HepG2 (cell line): ENCODE measurements around the gene CGREF1. TPM values are rescaled to one million over a fixed set of nuclear protein-coding genes. Genes with fewer than 3 reads are reported as not detected.

Experiments
- BRCA1 ChIP-seq: sonication (generic); formaldehyde crosslinking; IDR thresholded peaks from 2 replicates; pipeline ENCODE4 v1.4.0; 2020; ENCODE audit warnings: missing genetic modification reagents
- CAMTA2 ChIP-seq: sonication (generic); formaldehyde crosslinking; IDR thresholded peaks from 2 replicates; pipeline ENCODE4 v1.4.0; 2020; ENCODE audit warnings: mild to moderate bottlenecking, missing genetic modification reagents, borderline replicate concordance
- HMG20A ChIP-seq: IDR thresholded peaks from 2 replicates; pipeline ENCODE4 v1.6.1; 2016; ENCODE audit warnings: borderline replicate concordance
- MBNL3 ChIP-seq: fragments of 250-450 bp; sonication (Bioruptor Pico); conservative IDR thresholded peaks from 2 replicates; pipeline ENCODE4 v1.8.0; 2022; ENCODE audit warnings: mild to moderate bottlenecking, inconsistent platforms
- MED13 ChIP-seq: sonication (generic); formaldehyde crosslinking; IDR thresholded peaks from 2 replicates; pipeline ENCODE4 v1.5.0; 2020; ENCODE audit warnings: missing genetic modification reagents
- MYC ChIP-seq: sonication (generic); formaldehyde crosslinking; IDR thresholded peaks from 2 replicates; pipeline ENCODE4 v1.9.0; 2021; ENCODE audit warnings: missing genetic modification reagents, borderline replicate concordance
- PHF20 ChIP-seq: sonication (generic); formaldehyde crosslinking; IDR thresholded peaks from 2 replicates; pipeline ENCODE4 v1.5.0; 2020; ENCODE audit warnings: mild to moderate bottlenecking, missing genetic modification reagents
- POLR2G ChIP-seq: fragments of 200-400 bp; formaldehyde crosslinking; IDR thresholded peaks from 2 replicates; pipeline ENCODE4 v1.6.1; 2018; ENCODE audit warnings: mild to moderate bottlenecking, low read depth, low read length, moderate library complexity
- SIN3A ChIP-seq: IDR thresholded peaks from 2 replicates; pipeline ENCODE4 v1.6.1; 2011; ENCODE audit warnings: low read depth, mild to moderate bottlenecking, control low read depth, low read length, borderline replicate concordance
- SYNCRIP ChIP-seq: fragments of 200-400 bp; formaldehyde crosslinking; IDR thresholded peaks from 2 replicates; pipeline ENCODE4 v1.6.1; 2018; ENCODE audit warnings: mild to moderate bottlenecking, low read depth, low read length; ENCODE audit not compliant: insufficient read depth
- TOPORS ChIP-seq: sonication (generic); formaldehyde crosslinking; IDR thresholded peaks from 2 replicates; pipeline ENCODE4 v1.8.0; 2023; ENCODE audit warnings: mild to moderate bottlenecking, missing genetic modification reagents
- ZNF274 ChIP-seq: sonication (generic); formaldehyde crosslinking; IDR thresholded peaks from 2 replicates; pipeline ENCODE4 v1.5.1; 2020; ENCODE audit warnings: mild to moderate bottlenecking, missing genetic modification reagents
- ZNF451 ChIP-seq: sonication (generic); formaldehyde crosslinking; IDR thresholded peaks from 2 replicates; pipeline ENCODE4 v1.5.0; 2020; ENCODE audit warnings: mild to moderate bottlenecking, missing genetic modification reagents
- ZNF547 ChIP-seq: sonication (generic); formaldehyde crosslinking; IDR thresholded peaks from 2 replicates; pipeline ENCODE4 v1.5.1; 2020; ENCODE audit warnings: mild to moderate bottlenecking, missing genetic modification reagents
- ZNF572 ChIP-seq: sonication (generic); formaldehyde crosslinking; IDR thresholded peaks from 2 replicates; pipeline ENCODE4 v1.5.1; 2020; ENCODE audit warnings: mild to moderate bottlenecking, missing genetic modification reagents
- ZNF644 ChIP-seq: IDR thresholded peaks from 2 replicates; pipeline ENCODE4 v1.6.1; 2016; ENCODE audit warnings: low read depth
- polyA plus RNA-seq, 8 experiments: library from polyadenylated mRNA; depleted of rRNA in 3 of 8; stranded (reverse) in 7 of 8; unstranded in 1 of 8; fragments of >200 nt; fragmentation: Illumina TruSeq in 4 of 8; extraction: Trizol in 4 of 8; gene quantifications; 2 replicates each; pipeline versions ENCODE4 v1.2.1 to v1.2.3, GENCODE V29; 2011 to 2016; ENCODE audit warnings: low read depth in 4 of 8, missing spikeins in 1 of 8, mixed read lengths in 1 of 8; ENCODE audit not compliant: insufficient read depth in 1 of 8
- total RNA-seq, 5 experiments: library from RNA; depleted of rRNA; stranded (reverse); fragments of >200 nt; fragmentation: Illumina TruSeq; extraction: Trizol; gene quantifications; 2 replicates each; pipeline ENCODE4 v1.2.3, GENCODE V29; 2016; ENCODE audit warnings: low read depth in 1 of 5
- TF ChIP-seq, protein P1 (sequence below): sonication (generic); formaldehyde crosslinking; IDR thresholded peaks from 2 replicates; pipeline ENCODE4 v1.4.0; 2020; ENCODE audit warnings: missing genetic modification reagents
- TF ChIP-seq, protein P2 (sequence below), 2 experiments: sonication (generic) in 1 of 2; formaldehyde crosslinking in 1 of 2; IDR thresholded peaks; 2 replicates each; pipeline versions ENCODE4 v1.4.0 to v1.6.1; 2016 to 2020; ENCODE audit warnings: borderline replicate concordance in 1 of 2, low read depth in 1 of 2, mild to moderate bottlenecking in 1 of 2, missing genetic modification reagents in 1 of 2
- TF ChIP-seq, protein P3 (sequence below): sonication (generic); formaldehyde crosslinking; IDR thresholded peaks from 2 replicates; pipeline ENCODE4 v1.4.0; 2020; ENCODE audit warnings: missing genetic modification reagents
- TF ChIP-seq, protein P4 (sequence below): IDR thresholded peaks from 2 replicates; pipeline ENCODE4 v1.6.1; 2016

Gene CGREF1
- total and polyA plus RNA-seq, 2 of the 13 experiments (the other 11 are each of a cell fraction or from before 2014, with no cell fraction given) = 13.9 to 23.4 TPM

DNA sequence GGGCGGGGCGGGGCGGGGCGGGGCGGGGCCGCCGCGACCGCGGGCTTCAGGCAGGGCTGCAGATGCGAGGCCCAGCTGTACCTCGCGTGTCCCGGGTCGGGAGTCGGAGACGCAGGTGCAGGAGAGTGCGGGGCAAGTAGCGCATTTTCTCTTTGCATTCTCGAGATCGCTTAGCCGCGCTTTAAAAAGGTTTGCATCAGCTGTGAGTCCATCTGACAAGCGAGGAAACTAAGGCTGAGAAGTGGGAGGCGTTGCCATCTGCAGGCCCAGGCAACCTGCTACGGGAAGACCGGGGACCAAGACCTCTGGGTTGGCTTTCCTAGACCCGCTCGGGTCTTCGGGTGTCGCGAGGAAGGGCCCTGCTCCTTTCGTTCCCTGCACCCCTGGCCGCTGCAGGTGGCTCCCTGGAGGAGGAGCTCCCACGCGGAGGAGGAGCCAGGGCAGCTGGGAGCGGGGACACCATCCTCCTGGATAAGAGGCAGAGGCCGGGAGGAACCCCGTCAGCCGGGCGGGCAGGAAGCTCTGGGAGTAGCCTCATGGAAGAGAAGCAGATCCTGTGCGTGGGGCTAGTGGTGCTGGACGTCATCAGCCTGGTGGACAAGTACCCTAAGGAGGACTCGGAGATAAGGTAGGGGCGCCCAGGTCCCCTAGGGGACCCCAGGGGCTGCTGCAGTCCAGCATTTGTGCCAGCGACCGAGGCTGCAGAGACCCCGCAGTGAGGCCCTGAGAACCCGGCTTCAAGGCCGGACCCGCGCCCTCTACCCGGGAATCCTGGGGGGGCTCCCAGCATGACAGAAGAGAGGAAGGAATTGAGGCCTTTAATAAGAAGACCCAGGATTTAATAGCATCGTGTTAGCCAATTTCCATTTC is 32.0 kb downstream of the CGREF1 start, which contains the start of gene KHK (continued):
- peak; percentile 21; the same call in 1 of the 2 replicates for TF ChIP-seq MED13 (CRISPR knock-in tag)
- no peak for TF ChIP-seq CAMTA2 (CRISPR knock-in tag)
- no peak for TF ChIP-seq BRCA1 (CRISPR knock-in tag)
- TF ChIP-seq, protein P1, sequence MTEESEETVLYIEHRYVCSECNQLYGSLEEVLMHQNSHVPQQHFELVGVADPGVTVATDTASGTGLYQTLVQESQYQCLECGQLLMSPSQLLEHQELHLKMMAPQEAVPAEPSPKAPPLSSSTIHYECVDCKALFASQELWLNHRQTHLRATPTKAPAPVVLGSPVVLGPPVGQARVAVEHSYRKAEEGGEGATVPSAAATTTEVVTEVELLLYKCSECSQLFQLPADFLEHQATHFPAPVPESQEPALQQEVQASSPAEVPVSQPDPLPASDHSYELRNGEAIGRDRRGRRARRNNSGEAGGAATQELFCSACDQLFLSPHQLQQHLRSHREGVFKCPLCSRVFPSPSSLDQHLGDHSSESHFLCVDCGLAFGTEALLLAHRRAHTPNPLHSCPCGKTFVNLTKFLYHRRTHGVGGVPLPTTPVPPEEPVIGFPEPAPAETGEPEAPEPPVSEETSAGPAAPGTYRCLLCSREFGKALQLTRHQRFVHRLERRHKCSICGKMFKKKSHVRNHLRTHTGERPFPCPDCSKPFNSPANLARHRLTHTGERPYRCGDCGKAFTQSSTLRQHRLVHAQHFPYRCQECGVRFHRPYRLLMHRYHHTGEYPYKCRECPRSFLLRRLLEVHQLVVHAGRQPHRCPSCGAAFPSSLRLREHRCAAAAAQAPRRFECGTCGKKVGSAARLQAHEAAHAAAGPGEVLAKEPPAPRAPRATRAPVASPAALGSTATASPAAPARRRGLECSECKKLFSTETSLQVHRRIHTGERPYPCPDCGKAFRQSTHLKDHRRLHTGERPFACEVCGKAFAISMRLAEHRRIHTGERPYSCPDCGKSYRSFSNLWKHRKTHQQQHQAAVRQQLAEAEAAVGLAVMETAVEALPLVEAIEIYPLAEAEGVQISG = peak; percentile 80
- TF ChIP-seq, protein P2, sequence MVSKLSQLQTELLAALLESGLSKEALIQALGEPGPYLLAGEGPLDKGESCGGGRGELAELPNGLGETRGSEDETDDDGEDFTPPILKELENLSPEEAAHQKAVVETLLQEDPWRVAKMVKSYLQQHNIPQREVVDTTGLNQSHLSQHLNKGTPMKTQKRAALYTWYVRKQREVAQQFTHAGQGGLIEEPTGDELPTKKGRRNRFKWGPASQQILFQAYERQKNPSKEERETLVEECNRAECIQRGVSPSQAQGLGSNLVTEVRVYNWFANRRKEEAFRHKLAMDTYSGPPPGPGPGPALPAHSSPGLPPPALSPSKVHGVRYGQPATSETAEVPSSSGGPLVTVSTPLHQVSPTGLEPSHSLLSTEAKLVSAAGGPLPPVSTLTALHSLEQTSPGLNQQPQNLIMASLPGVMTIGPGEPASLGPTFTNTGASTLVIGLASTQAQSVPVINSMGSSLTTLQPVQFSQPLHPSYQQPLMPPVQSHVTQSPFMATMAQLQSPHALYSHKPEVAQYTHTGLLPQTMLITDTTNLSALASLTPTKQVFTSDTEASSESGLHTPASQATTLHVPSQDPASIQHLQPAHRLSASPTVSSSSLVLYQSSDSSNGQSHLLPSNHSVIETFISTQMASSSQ (IDR thresholded peaks at IDR 0.05; ENCODE audit: low read depth) = peak; percentile 30; the same call in 1 of the 2 replicates
- TF ChIP-seq, protein P2 (CRISPR knock-in tag; IDR thresholded peaks at IDR 0.05; ENCODE audit: borderline replicate concordance) = 0 out of 2 replicates have a peak, but pooled peaks have one; percentile 0
- no peak for TF ChIP-seq MBNL3 (CRISPR knock-in tag)
- TF ChIP-seq MYC (CRISPR knock-in tag) = peak; percentile 67
- peak; percentile 7 for TF ChIP-seq PHF20
- no peak for TF ChIP-seq SYNCRIP
- TF ChIP-seq ZNF644 = no peak
- TF ChIP-seq SIN3A = peak; percentile 8
- TF ChIP-seq ZNF451 (CRISPR knock-in tag) = no peak
- no peak for TF ChIP-seq HMG20A (CRISPR knock-in tag)
- peak; percentile 68 for TF ChIP-seq POLR2G
- TF ChIP-seq ZNF274 (CRISPR knock-in tag) = peak; percentile 31; the same call in 1 of the 2 replicates
- TF ChIP-seq ZNF547 = peak; percentile 5
- TF ChIP-seq, protein P3, sequence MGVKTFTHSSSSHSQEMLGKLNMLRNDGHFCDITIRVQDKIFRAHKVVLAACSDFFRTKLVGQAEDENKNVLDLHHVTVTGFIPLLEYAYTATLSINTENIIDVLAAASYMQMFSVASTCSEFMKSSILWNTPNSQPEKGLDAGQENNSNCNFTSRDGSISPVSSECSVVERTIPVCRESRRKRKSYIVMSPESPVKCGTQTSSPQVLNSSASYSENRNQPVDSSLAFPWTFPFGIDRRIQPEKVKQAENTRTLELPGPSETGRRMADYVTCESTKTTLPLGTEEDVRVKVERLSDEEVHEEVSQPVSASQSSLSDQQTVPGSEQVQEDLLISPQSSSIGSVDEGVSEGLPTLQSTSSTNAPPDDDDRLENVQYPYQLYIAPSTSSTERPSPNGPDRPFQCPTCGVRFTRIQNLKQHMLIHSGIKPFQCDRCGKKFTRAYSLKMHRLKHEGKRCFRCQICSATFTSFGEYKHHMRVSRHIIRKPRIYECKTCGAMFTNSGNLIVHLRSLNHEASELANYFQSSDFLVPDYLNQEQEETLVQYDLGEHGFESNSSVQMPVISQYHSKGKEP (CRISPR knock-in tag) = no peak
- TF ChIP-seq ZNF572 = no peak
- TF ChIP-seq TOPORS (CRISPR knock-in tag) = peak; percentile 39; the same call in 1 of the 2 replicates
- TF ChIP-seq, protein P4, sequence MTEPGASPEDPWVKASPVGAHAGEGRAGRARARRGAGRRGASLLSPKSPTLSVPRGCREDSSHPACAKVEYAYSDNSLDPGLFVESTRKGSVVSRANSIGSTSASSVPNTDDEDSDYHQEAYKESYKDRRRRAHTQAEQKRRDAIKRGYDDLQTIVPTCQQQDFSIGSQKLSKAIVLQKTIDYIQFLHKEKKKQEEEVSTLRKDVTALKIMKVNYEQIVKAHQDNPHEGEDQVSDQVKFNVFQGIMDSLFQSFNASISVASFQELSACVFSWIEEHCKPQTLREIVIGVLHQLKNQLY = no peak
